PC-9 (cell line): ENCODE measurements around the gene CHMP4B.

Source experiments
- EZH2 ChIP-seq: fragments of 200-600 bp; sonication (generic); IDR thresholded peaks from 2 replicates; pipeline ENCODE4 v1.8.0; 2017; ENCODE audit warnings: antibody characterized with exemption, low read depth
- TF ChIP-seq, protein P1 (sequence below): fragments of 200-600 bp; sonication (generic); conservative IDR thresholded peaks from 2 replicates; pipeline ENCODE4 v1.6.1; 2017; ENCODE audit warnings: mixed run types, antibody characterized with exemption, mild to moderate bottlenecking, moderate library complexity

DNA sequence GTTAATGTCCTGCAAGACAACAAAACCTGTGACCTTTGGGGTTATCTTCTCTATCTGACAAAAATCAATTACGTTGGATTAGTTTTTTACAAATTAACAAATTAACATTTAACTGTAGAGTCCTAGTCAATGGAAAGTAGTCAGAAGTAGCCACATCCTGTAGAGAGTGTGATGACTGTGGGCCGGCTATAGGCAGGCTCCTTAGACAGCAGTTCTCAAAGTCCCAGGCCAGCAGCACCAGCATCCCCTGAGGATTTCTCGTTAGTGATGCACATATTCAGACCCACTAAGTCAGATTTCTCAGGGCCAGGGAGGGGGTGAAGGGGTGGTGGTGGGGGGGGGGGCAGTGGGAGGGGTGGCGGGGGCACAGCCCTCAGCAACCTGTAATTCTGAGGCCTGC lies 42.1 kb upstream of the CHMP4B start:
- TF ChIP-seq, protein P1, sequence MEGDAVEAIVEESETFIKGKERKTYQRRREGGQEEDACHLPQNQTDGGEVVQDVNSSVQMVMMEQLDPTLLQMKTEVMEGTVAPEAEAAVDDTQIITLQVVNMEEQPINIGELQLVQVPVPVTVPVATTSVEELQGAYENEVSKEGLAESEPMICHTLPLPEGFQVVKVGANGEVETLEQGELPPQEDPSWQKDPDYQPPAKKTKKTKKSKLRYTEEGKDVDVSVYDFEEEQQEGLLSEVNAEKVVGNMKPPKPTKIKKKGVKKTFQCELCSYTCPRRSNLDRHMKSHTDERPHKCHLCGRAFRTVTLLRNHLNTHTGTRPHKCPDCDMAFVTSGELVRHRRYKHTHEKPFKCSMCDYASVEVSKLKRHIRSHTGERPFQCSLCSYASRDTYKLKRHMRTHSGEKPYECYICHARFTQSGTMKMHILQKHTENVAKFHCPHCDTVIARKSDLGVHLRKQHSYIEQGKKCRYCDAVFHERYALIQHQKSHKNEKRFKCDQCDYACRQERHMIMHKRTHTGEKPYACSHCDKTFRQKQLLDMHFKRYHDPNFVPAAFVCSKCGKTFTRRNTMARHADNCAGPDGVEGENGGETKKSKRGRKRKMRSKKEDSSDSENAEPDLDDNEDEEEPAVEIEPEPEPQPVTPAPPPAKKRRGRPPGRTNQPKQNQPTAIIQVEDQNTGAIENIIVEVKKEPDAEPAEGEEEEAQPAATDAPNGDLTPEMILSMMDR: no peak
- no peak for TF ChIP-seq EZH2
